Hepatocyte (in vitro differentiated cells): ENCODE measurements around the gene HOXD13. TPM values are rescaled to one million over a fixed set of nuclear protein-coding genes. Genes with fewer than 3 reads are reported as not detected.

Experiments used
- DNase-seq: peaks from one replicate; pipeline ENCODE4 v3.0.0-alpha.2; 2016; ENCODE audit warnings: low spot score
- H2AFZ ChIP-seq: fragments of 200-600 bp; sonication (generic); 2 replicates; pipeline ENCODE4 v1.6.0; 2016; ENCODE audit warnings: antibody characterized with exemption, mild to moderate bottlenecking
- H3K27ac ChIP-seq: fragments of 200-600 bp; sonication (generic); 2 replicates; pipeline ENCODE4 v1.5.1; 2016; ENCODE audit warnings: mild to moderate bottlenecking
- H3K27me3 ChIP-seq: fragments of 200-600 bp; sonication (generic); 2 replicates; pipeline ENCODE4 v1.6.1; 2016
- H3K36me3 ChIP-seq: fragments of 200-600 bp; sonication (generic); replicated peaks from 2 replicates; pipeline ENCODE4 v1.5.1; 2016; ENCODE audit warnings: low read depth; ENCODE audit not compliant: insufficient read depth
- H3K4me1 ChIP-seq: fragments of 200-600 bp; sonication (generic); 2 replicates; pipeline ENCODE4 v1.5.1; 2016; ENCODE audit warnings: mild to moderate bottlenecking, moderate library complexity; ENCODE audit not compliant: insufficient read depth
- H3K4me2 ChIP-seq: fragments of 200-600 bp; sonication (generic); 2 replicates; pipeline ENCODE4 v1.6.0; 2016
- H3K4me3 ChIP-seq: fragments of 200-600 bp; sonication (generic); 2 replicates; pipeline ENCODE4 v1.5.1; 2016; ENCODE audit warnings: mild to moderate bottlenecking
- H3K79me2 ChIP-seq: fragments of 200-600 bp; sonication (generic); 2 replicates; pipeline ENCODE4 v1.6.0; 2017; ENCODE audit warnings: mild to moderate bottlenecking
- H3K9me2 ChIP-seq: fragments of 200-600 bp; sonication (generic); replicated peaks from 2 replicates; pipeline ENCODE4 v1.6.0; 2017; ENCODE audit warnings: mild to moderate bottlenecking; ENCODE audit not compliant: insufficient read depth
- H3K9me3 ChIP-seq: fragments of 200-600 bp; sonication (generic); 2 replicates; pipeline ENCODE4 v1.5.1; 2016; ENCODE audit warnings: low read depth, mild to moderate bottlenecking
- H4K20me1 ChIP-seq: fragments of 200-600 bp; sonication (generic); 2 replicates; pipeline ENCODE4 v1.6.0; 2016; ENCODE audit warnings: mild to moderate bottlenecking; ENCODE audit not compliant: insufficient read depth, poor library complexity, severe bottlenecking
- CTCF ChIP-seq: fragments of 200-600 bp; sonication (generic); IDR thresholded peaks from 2 replicates; pipeline ENCODE4 v1.5.1; 2016; ENCODE audit warnings: antibody characterized with exemption, mild to moderate bottlenecking; ENCODE audit not compliant: poor library complexity
- EZH2 ChIP-seq: fragments of 200-600 bp; sonication (generic); IDR thresholded peaks from 2 replicates; pipeline ENCODE4 v1.6.1; 2016; ENCODE audit warnings: antibody characterized with exemption, mild to moderate bottlenecking, borderline replicate concordance
- EZH2phosphoT487 ChIP-seq: fragments of 200-600 bp; sonication (generic); IDR thresholded peaks from one replicate; pipeline ENCODE4 v1.6.1; 2018; ENCODE audit warnings: antibody characterized with exemption, mild to moderate bottlenecking, low read depth, moderate library complexity; ENCODE audit not compliant: unreplicated experiment, severe bottlenecking
- WGBS: methylation state at CpG from one replicate; pipeline ENCODE4 v1.1.6; 2016; ENCODE audit warnings: low lambda C conversion rate; ENCODE audit errors: missing lambda C conversion rate; 5-methylcytosine and 5-hydroxymethylcytosine counted together
- polyA plus RNA-seq: library from polyadenylated mRNA; unstranded; fragments of >200 nt; fragmentation: Nextera tagmentation; extraction: Ambion mirVana; gene quantifications from 2 replicates; pipeline ENCODE4 v1.2.1, GENCODE V29; 2016
- total RNA-seq: library from RNA; depleted of rRNA; stranded (reverse); fragments of >200 nt; gene quantifications from 2 replicates; pipeline ENCODE4 v1.2.3, GENCODE V29; 2014

The HOXD13 gene
- total and polyA plus RNA-seq, 2 experiments from 2014 or later = 24.7 to 37.2 TPM

DNA sequence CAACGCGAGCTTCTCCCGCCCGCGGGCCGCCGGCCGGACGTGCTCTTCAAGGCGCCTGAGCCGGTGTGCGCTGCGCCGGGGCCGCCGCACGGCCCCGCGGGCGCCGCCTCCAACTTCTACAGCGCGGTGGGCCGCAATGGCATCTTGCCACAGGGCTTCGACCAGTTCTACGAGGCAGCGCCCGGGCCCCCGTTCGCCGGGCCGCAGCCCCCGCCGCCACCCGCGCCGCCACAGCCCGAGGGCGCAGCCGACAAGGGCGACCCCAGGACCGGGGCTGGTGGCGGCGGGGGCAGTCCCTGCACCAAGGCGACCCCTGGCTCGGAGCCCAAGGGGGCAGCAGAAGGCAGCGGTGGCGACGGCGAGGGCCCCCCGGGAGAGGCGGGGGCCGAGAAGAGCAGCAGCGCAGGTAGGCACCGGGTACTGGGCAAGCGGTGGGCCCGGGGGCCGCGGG is 15.2 kb downstream of the HOXD13 start:
- Histone ChIP-seq H3K36me3 (no peaks in the 10 kb centered on the region), H3K4me3 (peak overlapping the region; percentile 29), H3K27me3 (peaks cover 94% of the 10 kb centered on the region), H3K79me2 (peaks cover 48% of the 10 kb centered on the region), H3K9me3 (no peaks in the 10 kb centered on the region), H3K4me2 (peak overlapping the region; percentile 73), H3K27ac (peak overlapping the region; percentile 65), H3K9me2 (no peaks in the 10 kb centered on the region), H4K20me1 (peaks cover 24% of the 10 kb centered on the region), H2AFZ (no peak overlapping the region), H3K4me1 (no peaks in the 10 kb centered on the region)
- WGBS = 4% methylated on average over 22 of the region's 59 CpGs
- no peak for TF ChIP-seq EZH2
- no peak for TF ChIP-seq EZH2phosphoT487
- TF ChIP-seq CTCF = no peak
- DNase-seq = no peak

DNA sequence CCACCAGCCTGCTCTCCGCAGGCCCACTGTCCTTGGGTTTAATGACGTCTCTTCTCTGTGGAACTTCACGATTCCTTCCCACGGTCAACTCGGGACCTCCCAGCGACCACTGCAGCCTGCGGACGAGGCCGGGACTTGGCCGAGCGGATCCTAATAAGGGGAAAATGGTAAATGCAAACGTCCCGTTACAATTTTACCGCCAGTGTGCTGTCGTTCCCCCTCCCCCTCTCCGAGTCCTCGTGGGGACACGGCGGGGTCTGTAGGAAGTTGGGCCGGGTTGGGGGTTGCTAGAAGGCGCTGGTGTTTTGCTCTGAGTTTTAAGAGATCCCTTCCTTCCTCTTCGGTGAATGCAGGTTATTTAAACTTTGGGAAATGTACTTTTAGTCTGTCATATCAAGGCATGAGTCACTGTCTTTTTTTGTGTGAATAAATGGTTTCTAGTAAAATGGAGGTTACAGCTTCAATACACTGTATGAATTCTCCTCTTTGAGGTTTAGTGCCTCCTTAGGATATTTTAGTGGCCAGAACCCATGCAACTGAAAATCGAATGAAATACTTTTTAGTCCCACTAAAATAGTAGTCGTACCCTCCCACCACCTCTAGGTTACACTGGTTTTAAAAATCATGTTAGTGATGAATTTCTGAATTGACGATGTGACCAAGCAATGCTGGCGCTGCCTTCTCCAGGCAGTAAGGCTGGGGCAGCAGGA is 16.8 kb downstream of the HOXD13 start:
- 12% methylated on average over 26 of the region's 26 CpGs for WGBS
- TF ChIP-seq EZH2 = peak; percentile 86
- TF ChIP-seq EZH2phosphoT487 = peak; percentile 53
- no peak for TF ChIP-seq CTCF
- Histone ChIP-seq H3K4me2 (peak overlapping the region; percentile 73), H3K4me1 (no peaks in the 10 kb centered on the region), H2AFZ (no peak overlapping the region), H3K9me3 (peaks cover 3% of the 10 kb centered on the region), H4K20me1 (peaks cover 40% of the 10 kb centered on the region), H3K27me3 (peaks cover 94% of the 10 kb centered on the region), H3K27ac (peak overlapping the region; percentile 31), H3K36me3 (no peaks in the 10 kb centered on the region), H3K9me2 (no peaks in the 10 kb centered on the region), H3K4me3 (peak overlapping the region; percentile 29), H3K79me2 (peaks cover 58% of the 10 kb centered on the region)
- DNase-seq = no peak

DNA sequence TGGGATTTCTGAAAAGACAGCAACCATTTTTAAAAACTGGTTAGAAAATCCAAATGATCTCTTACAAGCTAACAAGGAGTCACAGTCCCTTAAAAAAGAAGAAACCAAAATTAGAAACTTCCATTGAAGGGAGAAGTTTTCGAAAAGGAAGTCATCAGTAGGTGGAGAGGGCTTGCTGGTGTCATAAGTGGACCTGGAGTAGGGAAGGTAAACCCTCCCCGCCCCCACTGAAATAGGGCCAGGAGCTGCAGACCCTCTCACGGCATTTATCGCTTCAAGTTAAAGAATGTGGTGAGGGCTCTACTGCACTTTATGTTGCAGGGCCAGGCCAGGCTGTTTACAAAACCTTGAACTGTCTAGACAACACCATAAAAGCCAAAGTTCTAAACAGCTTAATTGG is 17.4 kb downstream of the HOXD13 start:
- H3K27ac ChIP-seq = no peak overlapping the region
- H2AFZ ChIP-seq = no peak overlapping the region
- no peak for DNase-seq
- H4K20me1 ChIP-seq = peaks cover 46% of the 10 kb centered on the region
- H3K36me3 ChIP-seq = no peaks in the 10 kb centered on the region
- H3K9me3 ChIP-seq = peaks cover 3% of the 10 kb centered on the region
- TF ChIP-seq CTCF = no peak
- TF ChIP-seq EZH2 = no peak
- TF ChIP-seq EZH2phosphoT487 = no peak
- H3K4me3 ChIP-seq = no peak overlapping the region
- peak overlapping the region; percentile 73 for H3K4me2 ChIP-seq
- peaks cover 64% of the 10 kb centered on the region for H3K79me2 ChIP-seq
- H3K27me3 ChIP-seq = peaks cover 94% of the 10 kb centered on the region
- no peaks in the 10 kb centered on the region for H3K4me1 ChIP-seq
- no peaks in the 10 kb centered on the region for H3K9me2 ChIP-seq
- 36% methylated on average over 4 of the region's 4 CpGs for WGBS
